Activated CD8-positive, alpha-beta memory T cell treated with anti-CD3 and anti-CD28 coated beads for 1 hour (primary cell): Measurements from ENCODE around the gene KREMEN1.

Source experiments
- DNase-seq, 2 donors: peaks; one replicate each; pipeline ENCODE4 v3.0.0-alpha.2; 2020; ENCODE audit warnings: low read depth in 1 of 2; ENCODE audit errors: extremely low read depth in 1 of 2

KREMEN1 gene

DNA sequence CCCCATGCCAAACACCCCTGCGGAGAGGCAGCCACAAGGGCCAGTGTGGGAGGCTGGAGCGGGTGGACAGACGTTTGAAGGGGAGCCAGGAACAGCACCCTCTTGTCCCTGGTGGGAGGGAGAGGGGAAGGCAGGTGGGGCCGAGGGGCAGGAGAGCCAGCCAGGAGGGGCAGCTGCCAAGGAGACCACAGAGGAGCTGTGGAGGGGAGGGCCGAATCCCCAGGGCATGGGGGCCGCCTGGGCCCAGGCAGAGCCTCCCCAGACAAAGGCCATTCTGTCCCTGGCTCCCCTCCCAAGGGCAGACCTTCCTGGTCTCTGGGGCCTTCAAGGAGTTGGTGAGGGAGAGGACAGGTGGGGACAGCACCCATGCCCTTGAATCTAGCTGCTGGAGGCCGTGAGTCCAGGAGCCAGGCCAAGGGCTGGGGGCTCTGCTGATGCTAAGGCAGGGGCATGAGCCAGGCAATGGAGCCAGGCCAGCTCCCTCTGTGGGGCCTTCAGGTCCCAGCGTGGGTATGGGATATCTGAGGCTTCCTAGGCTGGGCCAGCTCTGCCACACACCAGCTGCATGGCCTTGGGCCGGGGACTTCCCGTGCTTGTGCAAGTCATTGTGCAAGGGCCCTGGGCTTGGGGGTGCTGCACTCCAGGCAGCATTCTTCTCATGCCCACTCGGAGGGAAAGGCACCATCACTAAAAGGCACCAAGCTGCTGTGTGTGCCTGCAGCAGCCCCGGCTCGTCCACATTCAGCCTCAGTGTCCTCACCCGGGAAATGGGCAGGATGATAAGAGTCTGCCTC is 144.2 kb downstream of the KREMEN1 start:
- DNase-seq: no peak
